SK-N-SH (cell line): ENCODE results near the gene MSL1. TPM values are rescaled to one million over a fixed set of nuclear protein-coding genes. Genes with fewer than 3 reads are reported as not detected.

Experiments
- CTCF ChIA-PET: fragments of 300-600, 350-600 bp; formaldehyde crosslinking; extraction: SDS; loops from one replicate; lab custom pipeline; 2021; lab: Yijun Ruan, JAX
- POLR2A ChIA-PET: fragments of 350-600 bp; sonication (Branson Sonifier 250); formaldehyde crosslinking; extraction: SDS; loops from one replicate; lab custom pipeline; 2020; ENCODE audit warnings: antibody characterized with exemption, inconsistent platforms; lab: Yijun Ruan, JAX
- DNase-seq: peaks from one replicate; pipeline ENCODE4 v3.0.0; 2012
- H2AFZ ChIP-seq: fragments of 200-600 bp; sonication (generic); 2 replicates; pipeline ENCODE4 v1.8.1; 2016; ENCODE audit warnings: antibody characterized with exemption, mild to moderate bottlenecking, low read depth
- H3F3A ChIP-seq: fragments of 200-600 bp; sonication (generic); replicated peaks from 2 replicates; pipeline ENCODE3; 2016; ENCODE audit warnings: antibody characterized with exemption, mild to moderate bottlenecking; ENCODE audit not compliant: insufficient read depth
- H3K27ac ChIP-seq, 2 experiments: fragments of 200-500 bp in 1 of 2; fragments of 200-600 bp in 1 of 2; sonication (Bioruptor generic) in 1 of 2; sonication (generic), shearing (Covaris generic) in 1 of 2; 2 replicates each; pipeline versions ENCODE4 v1.5.1 to v1.6.1; 2014 to 2016; ENCODE audit warnings: low read depth in 2 of 2, inconsistent platforms in 1 of 2, low read length in 1 of 2, mild to moderate bottlenecking in 1 of 2, mixed read lengths in 1 of 2
- H3K27me3 ChIP-seq: fragments of 200-600 bp; sonication (generic), shearing (Covaris generic); 2 replicates; pipeline ENCODE4 v1.6.1; 2016; ENCODE audit warnings: mixed run types; ENCODE audit not compliant: insufficient read depth
- H3K36me3 ChIP-seq, 2 experiments: fragments of 200-500 bp in 1 of 2; fragments of 200-600 bp in 1 of 2; sonication (Bioruptor generic) in 1 of 2; sonication (generic) in 1 of 2; replicated peaks in 1 of 2; 2 replicates each; pipeline versions ENCODE3 to v1.5.1; 2014 to 2016; ENCODE audit warnings: low read length in 1 of 2, mild to moderate bottlenecking in 1 of 2; ENCODE audit not compliant: insufficient read depth in 2 of 2, control insufficient read depth in 1 of 2
- H3K4me1 ChIP-seq, 2 experiments: fragments of 200-500 bp in 1 of 2; fragments of 200-600 bp in 1 of 2; sonication (Bioruptor generic) in 1 of 2; sonication (generic), shearing (Covaris generic) in 1 of 2; 2 replicates each; pipeline versions ENCODE4 v1.5.1 to v1.6.1; 2014 to 2016; ENCODE audit warnings: low read depth in 1 of 2, low read length in 1 of 2, mixed run types in 1 of 2; ENCODE audit not compliant: insufficient read depth in 2 of 2, control insufficient read depth in 1 of 2
- H3K4me2 ChIP-seq: fragments of 200-600 bp; sonication (generic), shearing (Covaris generic); 2 replicates; pipeline ENCODE4 v1.6.1; 2017; ENCODE audit warnings: mixed run types
- H3K4me3 ChIP-seq, 2 experiments: fragments of 200-500 bp in 1 of 2; fragments of 200-600 bp in 1 of 2; sonication (Bioruptor generic) in 1 of 2; sonication (generic), shearing (Covaris generic) in 1 of 2; 2 replicates each; pipeline versions ENCODE4 v1.5.1 to v1.8.1; 2014 to 2016; ENCODE audit warnings: low read depth in 2 of 2, inconsistent platforms in 1 of 2, low read length in 1 of 2, mild to moderate bottlenecking in 1 of 2, mixed read lengths in 1 of 2, moderate library complexity in 1 of 2
- H3K79me2 ChIP-seq: fragments of 200-600 bp; sonication (generic); 2 replicates; pipeline ENCODE4 v1.8.1; 2017; ENCODE audit warnings: mild to moderate bottlenecking; ENCODE audit not compliant: insufficient read depth
- H3K9ac ChIP-seq: fragments of 200-600 bp; sonication (generic); 2 replicates; pipeline ENCODE4 v1.6.1; 2017; ENCODE audit warnings: mixed run types
- H3K9me2 ChIP-seq: fragments of 200-600 bp; sonication (generic); 2 replicates; pipeline ENCODE4 v1.6.1; 2017; ENCODE audit warnings: mixed run types
- H3K9me3 ChIP-seq: fragments of 200-600 bp; sonication (generic); 2 replicates; pipeline ENCODE4 v1.6.1; 2017; ENCODE audit warnings: mixed run types, mild to moderate bottlenecking, moderate library complexity
- H4K20me1 ChIP-seq: fragments of 200-600 bp; sonication (generic); 2 replicates; pipeline ENCODE4 v1.6.1; 2017; ENCODE audit warnings: mild to moderate bottlenecking, mixed run types; ENCODE audit not compliant: insufficient read depth
- CHD2 ChIP-seq: fragments of 150-350 bp; IDR thresholded peaks from 2 replicates; pipeline ENCODE4 v1.6.1; 2018; ENCODE audit warnings: low read length; ENCODE audit not compliant: partially characterized antibody
- CTCF ChIP-seq: fragments of 200-600 bp; sonication (generic); IDR thresholded peaks from 2 replicates; pipeline ENCODE4 v1.6.1; 2017; ENCODE audit warnings: antibody characterized with exemption, mild to moderate bottlenecking, moderate library complexity
- EZH2phosphoT487 ChIP-seq: fragments of 200-600 bp; sonication (generic); IDR thresholded peaks from 2 replicates; pipeline ENCODE4 v1.6.1; 2017; ENCODE audit warnings: low read depth, mixed run types, mild to moderate bottlenecking, antibody characterized with exemption, moderate library complexity, borderline replicate concordance
- FOXJ3 ChIP-seq: sonication (generic); formaldehyde crosslinking; IDR thresholded peaks from 2 replicates; pipeline ENCODE4 v1.5.1; 2020; ENCODE audit warnings: mild to moderate bottlenecking, missing genetic modification reagents
- MAX ChIP-seq: IDR thresholded peaks from 2 replicates; pipeline ENCODE4 v1.4.0; 2012; ENCODE audit warnings: low read depth
- PBX3 ChIP-seq: IDR thresholded peaks from 2 replicates; pipeline ENCODE4; 2012
- RAD21 ChIP-seq: IDR thresholded peaks from 2 replicates; pipeline ENCODE4 v1.6.1; 2012; ENCODE audit warnings: mild to moderate bottlenecking, low read length
- SMC3 ChIP-seq: IDR thresholded peaks from 2 replicates; pipeline ENCODE4 v1.6.1; 2012; ENCODE audit warnings: low read depth, low read length, improper control_type of control experiment
- WGBS: methylation state at CpG from one replicate; pipeline ENCODE4 v1.1.6; 2017; ENCODE audit warnings: low lambda C conversion rate; 5-methylcytosine and 5-hydroxymethylcytosine counted together
- polyA plus RNA-seq, 3 experiments: library from polyadenylated mRNA; depleted of rRNA; stranded (reverse); fragments of >200 nt; gene quantifications; 2 replicates each; pipeline ENCODE4 v1.2.3, GENCODE V29; 2012

MSL1 gene
- polyA plus RNA-seq, 1 of the 3 experiments (the other 2 are of a cell fraction), result 30.2 TPM

- no peaks in the 10 kb centered on the region for H3K9me2 ChIP-seq
- peaks cover 0 to 10% of the 10 kb centered on the region in 2 experiments for H3K36me3 ChIP-seq
- H3F3A ChIP-seq, result peaks cover 7% of the 10 kb centered on the region
- peak; percentile 92 for DNase-seq
- 69% methylated on average over 15 of the region's 17 CpGs for WGBS
- no peaks in the 10 kb centered on the region for H3K9me3 ChIP-seq
- POLR2A ChIA-PET, result interaction anchor here (0.7 to 0.9 kb wide), 2 partner anchors 49 to 59 kb away, joined by 3 read pairs; no protein-coding TSS in a partner anchor
- TF ChIP-seq SMC3, result peak; percentile 81
- TF ChIP-seq RAD21, result peak; percentile 85
- peak; percentile 86 for TF ChIP-seq CTCF
- TF ChIP-seq EZH2phosphoT487, result no peak
- H3K27me3 ChIP-seq, result no peaks in the 10 kb centered on the region
- H3K4me1 ChIP-seq, result no peaks in the 10 kb centered on the region
- H3K27ac ChIP-seq, result no peak overlapping the region
- CTCF ChIA-PET, result interaction anchor here (0.6 to 5.9 kb wide), 33 partner anchors 8 to 943 kb away, joined by 3 to 100 read pairs (median 5); partner anchors contain the start of genes CSF3, MED24, NR1D1 and THRA
- no peak overlapping the region for H3K4me2 ChIP-seq
- H3K4me3 ChIP-seq, result peak overlapping the region in 1 of 2 experiments; percentile 32; a peak in 1 of 4 replicates
- H2AFZ ChIP-seq, result no peak overlapping the region
- H3K79me2 ChIP-seq, result no peaks in the 10 kb centered on the region
- H3K9ac ChIP-seq, result no peak overlapping the region
- no peaks in the 10 kb centered on the region for H4K20me1 ChIP-seq
Measured at GRCh38 chr17:40086150-40087044, 35.4 kb upstream of the MSL1 start.

GRCh38 chr17:40087049-40087794, 34.5 kb upstream of the MSL1 start:
- no peaks in the 10 kb centered on the region for H4K20me1 ChIP-seq
- H3K9me3 ChIP-seq, result no peaks in the 10 kb centered on the region
- no peaks in the 10 kb centered on the region for H3K9me2 ChIP-seq
- peaks cover 7% of the 10 kb centered on the region for H3F3A ChIP-seq
- DNase-seq, result no peak
- H3K9ac ChIP-seq, result no peak overlapping the region
- no peak overlapping the region for H3K4me2 ChIP-seq
- H3K79me2 ChIP-seq, result no peaks in the 10 kb centered on the region
- H3K27ac ChIP-seq, result no peak overlapping the region
- H3K27me3 ChIP-seq, result no peaks in the 10 kb centered on the region
- WGBS, result 78% methylated on average over 6 of the region's 6 CpGs
- H3K4me3 ChIP-seq, result no peak overlapping the region; a peak in 1 of 4 replicates
- CTCF ChIA-PET, result interaction anchor here (0.7 to 5.9 kb wide), 28 partner anchors 8 to 171 kb away, joined by 3 to 100 read pairs (median 8); partner anchors contain the start of genes CSF3, MED24, NR1D1 and THRA
- TF ChIP-seq CHD2 (no peak), FOXJ3 (no peak), PBX3 (no peak), MAX (no peak), CTCF (no peak)
- TF ChIP-seq, all 33 proteins: peak for 0
- no peaks in the 10 kb centered on the region; a peak in 1 of 4 replicates for H3K4me1 ChIP-seq
- H3K36me3 ChIP-seq, result peaks cover 0 to 10% of the 10 kb centered on the region in 2 experiments
- no peak overlapping the region for H2AFZ ChIP-seq
- POLR2A ChIA-PET, result no interaction called here
